H1 (cell line): ENCODE measurements around the gene MACROD2. TPM values are rescaled to one million over a fixed set of nuclear protein-coding genes. Genes with fewer than 3 reads are reported as not detected.

Experiments
- polyA plus RNA-seq, 7 experiments: library from polyadenylated mRNA; depleted of rRNA in 3 of 7; stranded (reverse) in 5 of 7; unstranded in 2 of 7; fragments of >200 nt in 5 of 7; fragments of 200-250 nt in 2 of 7; gene quantifications; 1 replicate in 5 of 7; 2 replicates in 1 of 7; 4 replicates in 1 of 7; pipeline versions ENCODE4 v1.2.1 to v1.2.3, GENCODE V29; 2011 to 2013; ENCODE audit warnings: missing spikeins in 2 of 7, mixed read lengths in 2 of 7
- total RNA-seq: library from RNA; stranded (reverse); fragmentation: NEBNext Ultra II Directional; extraction: Animal tissue kit (Norgen Biotek cat#: 25700); gene quantifications from 2 replicates; pipeline ENCODE4 v1.2.1, GENCODE V29; 2021
- TF ChIP-seq, protein P1 (sequence below): fragments of 300-600 bp; sonication (generic); IDR thresholded peaks from 2 replicates; pipeline ENCODE4 v1.7.1; 2012; ENCODE audit warnings: low read length, moderate library complexity, mild to moderate bottlenecking, inconsistent platforms; ENCODE audit not compliant: insufficient replicate concordance

The MACROD2 gene
- total and polyA plus RNA-seq, 2 of the 8 experiments (the other 6 are each of a cell fraction or from before 2014, with no cell fraction given) = 0.70 to 3.9 TPM

- TF ChIP-seq, protein P1, sequence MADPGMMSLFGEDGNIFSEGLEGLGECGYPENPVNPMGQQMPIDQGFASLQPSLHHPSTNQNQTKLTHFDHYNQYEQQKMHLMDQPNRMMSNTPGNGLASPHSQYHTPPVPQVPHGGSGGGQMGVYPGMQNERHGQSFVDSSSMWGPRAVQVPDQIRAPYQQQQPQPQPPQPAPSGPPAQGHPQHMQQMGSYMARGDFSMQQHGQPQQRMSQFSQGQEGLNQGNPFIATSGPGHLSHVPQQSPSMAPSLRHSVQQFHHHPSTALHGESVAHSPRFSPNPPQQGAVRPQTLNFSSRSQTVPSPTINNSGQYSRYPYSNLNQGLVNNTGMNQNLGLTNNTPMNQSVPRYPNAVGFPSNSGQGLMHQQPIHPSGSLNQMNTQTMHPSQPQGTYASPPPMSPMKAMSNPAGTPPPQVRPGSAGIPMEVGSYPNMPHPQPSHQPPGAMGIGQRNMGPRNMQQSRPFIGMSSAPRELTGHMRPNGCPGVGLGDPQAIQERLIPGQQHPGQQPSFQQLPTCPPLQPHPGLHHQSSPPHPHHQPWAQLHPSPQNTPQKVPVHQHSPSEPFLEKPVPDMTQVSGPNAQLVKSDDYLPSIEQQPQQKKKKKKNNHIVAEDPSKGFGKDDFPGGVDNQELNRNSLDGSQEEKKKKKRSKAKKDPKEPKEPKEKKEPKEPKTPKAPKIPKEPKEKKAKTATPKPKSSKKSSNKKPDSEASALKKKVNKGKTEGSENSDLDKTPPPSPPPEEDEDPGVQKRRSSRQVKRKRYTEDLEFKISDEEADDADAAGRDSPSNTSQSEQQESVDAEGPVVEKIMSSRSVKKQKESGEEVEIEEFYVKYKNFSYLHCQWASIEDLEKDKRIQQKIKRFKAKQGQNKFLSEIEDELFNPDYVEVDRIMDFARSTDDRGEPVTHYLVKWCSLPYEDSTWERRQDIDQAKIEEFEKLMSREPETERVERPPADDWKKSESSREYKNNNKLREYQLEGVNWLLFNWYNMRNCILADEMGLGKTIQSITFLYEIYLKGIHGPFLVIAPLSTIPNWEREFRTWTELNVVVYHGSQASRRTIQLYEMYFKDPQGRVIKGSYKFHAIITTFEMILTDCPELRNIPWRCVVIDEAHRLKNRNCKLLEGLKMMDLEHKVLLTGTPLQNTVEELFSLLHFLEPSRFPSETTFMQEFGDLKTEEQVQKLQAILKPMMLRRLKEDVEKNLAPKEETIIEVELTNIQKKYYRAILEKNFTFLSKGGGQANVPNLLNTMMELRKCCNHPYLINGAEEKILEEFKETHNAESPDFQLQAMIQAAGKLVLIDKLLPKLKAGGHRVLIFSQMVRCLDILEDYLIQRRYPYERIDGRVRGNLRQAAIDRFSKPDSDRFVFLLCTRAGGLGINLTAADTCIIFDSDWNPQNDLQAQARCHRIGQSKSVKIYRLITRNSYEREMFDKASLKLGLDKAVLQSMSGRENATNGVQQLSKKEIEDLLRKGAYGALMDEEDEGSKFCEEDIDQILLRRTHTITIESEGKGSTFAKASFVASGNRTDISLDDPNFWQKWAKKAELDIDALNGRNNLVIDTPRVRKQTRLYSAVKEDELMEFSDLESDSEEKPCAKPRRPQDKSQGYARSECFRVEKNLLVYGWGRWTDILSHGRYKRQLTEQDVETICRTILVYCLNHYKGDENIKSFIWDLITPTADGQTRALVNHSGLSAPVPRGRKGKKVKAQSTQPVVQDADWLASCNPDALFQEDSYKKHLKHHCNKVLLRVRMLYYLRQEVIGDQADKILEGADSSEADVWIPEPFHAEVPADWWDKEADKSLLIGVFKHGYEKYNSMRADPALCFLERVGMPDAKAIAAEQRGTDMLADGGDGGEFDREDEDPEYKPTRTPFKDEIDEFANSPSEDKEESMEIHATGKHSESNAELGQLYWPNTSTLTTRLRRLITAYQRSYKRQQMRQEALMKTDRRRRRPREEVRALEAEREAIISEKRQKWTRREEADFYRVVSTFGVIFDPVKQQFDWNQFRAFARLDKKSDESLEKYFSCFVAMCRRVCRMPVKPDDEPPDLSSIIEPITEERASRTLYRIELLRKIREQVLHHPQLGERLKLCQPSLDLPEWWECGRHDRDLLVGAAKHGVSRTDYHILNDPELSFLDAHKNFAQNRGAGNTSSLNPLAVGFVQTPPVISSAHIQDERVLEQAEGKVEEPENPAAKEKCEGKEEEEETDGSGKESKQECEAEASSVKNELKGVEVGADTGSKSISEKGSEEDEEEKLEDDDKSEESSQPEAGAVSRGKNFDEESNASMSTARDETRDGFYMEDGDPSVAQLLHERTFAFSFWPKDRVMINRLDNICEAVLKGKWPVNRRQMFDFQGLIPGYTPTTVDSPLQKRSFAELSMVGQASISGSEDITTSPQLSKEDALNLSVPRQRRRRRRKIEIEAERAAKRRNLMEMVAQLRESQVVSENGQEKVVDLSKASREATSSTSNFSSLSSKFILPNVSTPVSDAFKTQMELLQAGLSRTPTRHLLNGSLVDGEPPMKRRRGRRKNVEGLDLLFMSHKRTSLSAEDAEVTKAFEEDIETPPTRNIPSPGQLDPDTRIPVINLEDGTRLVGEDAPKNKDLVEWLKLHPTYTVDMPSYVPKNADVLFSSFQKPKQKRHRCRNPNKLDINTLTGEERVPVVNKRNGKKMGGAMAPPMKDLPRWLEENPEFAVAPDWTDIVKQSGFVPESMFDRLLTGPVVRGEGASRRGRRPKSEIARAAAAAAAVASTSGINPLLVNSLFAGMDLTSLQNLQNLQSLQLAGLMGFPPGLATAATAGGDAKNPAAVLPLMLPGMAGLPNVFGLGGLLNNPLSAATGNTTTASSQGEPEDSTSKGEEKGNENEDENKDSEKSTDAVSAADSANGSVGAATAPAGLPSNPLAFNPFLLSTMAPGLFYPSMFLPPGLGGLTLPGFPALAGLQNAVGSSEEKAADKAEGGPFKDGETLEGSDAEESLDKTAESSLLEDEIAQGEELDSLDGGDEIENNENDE = peak; percentile 26
These were observed 721.1 kb downstream of the MACROD2 start (continued) for GRCh38 chr20:14716351-14716801.
